Hindlimb muscle (tissue), 1 donor: ENCODE measurements around the gene OR52L1. TPM values are rescaled to one million over a fixed set of nuclear protein-coding genes. Genes with fewer than 3 reads are reported as not detected.
"Not testable (repeated sequence)": the region's sequence is repeated elsewhere in the genome, so short reads cannot be mapped to it uniquely, and the experiment has no call there.

Experiments
- DNase-seq: peaks from one replicate; pipeline ENCODE4 v3.0.0-alpha.2; 2013
- polyA plus RNA-seq: library from polyadenylated mRNA; unstranded; fragments of 120-200 nt; gene quantifications from one replicate; pipeline ENCODE4 v1.2.1, GENCODE V29; 2013; ENCODE audit not compliant: insufficient read length

Gene OR52L1
- not detected for polyA plus RNA-seq

DNA sequence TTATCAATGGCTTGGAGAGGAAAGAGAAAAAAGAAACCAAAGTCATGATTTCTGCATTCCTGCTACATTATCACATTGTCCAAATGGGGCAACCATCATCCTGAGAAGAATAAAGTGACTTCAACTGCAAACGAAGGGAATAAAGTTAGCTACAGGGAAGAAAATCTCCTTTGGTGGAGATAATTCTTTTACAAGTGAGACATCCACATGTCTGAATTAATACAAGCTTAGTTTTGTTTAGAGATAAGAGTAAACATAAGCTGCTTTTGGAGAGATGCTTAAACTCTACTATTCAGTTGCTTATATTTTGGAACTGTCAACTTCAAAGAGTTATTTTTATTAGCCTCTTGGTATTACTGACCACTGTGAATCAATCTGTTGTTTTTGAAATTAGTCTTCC lies at the start of gene OR52L1:
Gene OR52L1, minus strand, starts transcription at position 101 of the 400 bp plus-strand sequence. Its CDS starts 55 bp downstream, at position 46.
- no peak for DNase-seq

- DNase-seq: no peak
Observed at GRCh38 chr11:6030708-6031405, 44.1 kb upstream of the OR52L1 start, which contains the start of gene OR56A1. Gene OR56A1 (minus strand): TSS chr11:6030758. CDS start chr11:6027692, 3,066 bp downstream.

DNA sequence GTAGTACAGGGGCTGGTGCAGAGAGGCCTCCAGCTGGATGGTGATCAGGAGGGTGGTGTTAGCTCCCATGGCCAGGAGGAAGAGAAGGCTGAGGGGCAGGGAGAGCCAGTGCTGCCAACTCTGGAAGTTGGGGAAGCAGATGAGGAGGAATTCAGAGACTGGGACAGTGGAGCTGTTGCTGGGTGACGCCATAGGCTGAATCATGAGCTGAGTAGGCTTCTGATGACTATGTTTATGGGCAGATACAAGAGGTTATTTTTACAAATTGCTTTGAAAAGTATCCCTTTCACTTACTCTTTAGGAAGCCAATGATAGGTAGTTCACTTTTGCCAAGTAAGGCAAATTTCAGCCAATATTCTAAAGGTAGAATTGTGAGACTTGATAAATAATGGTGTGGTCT lies 40.7 kb upstream of the OR52L1 start:
- DNase-seq: no peak

GRCh38 chr11:6025056-6025455 lies 38.3 kb upstream of the OR52L1 start:
- no peak for DNase-seq

DNA sequence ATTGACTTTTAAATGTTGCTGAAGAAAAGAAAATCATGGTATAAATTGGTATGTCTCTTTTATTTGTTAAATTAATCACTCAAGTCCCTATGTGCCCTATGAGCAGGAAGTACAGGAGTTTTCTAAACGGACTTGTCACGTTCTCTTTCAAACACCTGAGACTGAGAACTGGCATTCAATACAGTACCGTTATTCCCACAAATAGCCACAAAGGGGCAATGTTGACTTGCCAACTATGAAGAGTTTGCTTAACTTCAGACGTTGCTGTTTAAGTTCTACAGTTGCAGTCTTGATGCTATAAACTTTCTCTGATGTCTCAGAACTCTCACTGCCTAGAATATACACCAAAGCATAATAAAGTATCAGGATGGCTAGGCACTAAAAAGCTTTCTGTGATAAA lies 36.2 kb upstream of the OR52L1 start:
- peak; percentile 16 for DNase-seq

GRCh38 chr11:6013042-6013441 lies 26.3 kb upstream of the OR52L1 start:
- no peak for DNase-seq

DNA sequence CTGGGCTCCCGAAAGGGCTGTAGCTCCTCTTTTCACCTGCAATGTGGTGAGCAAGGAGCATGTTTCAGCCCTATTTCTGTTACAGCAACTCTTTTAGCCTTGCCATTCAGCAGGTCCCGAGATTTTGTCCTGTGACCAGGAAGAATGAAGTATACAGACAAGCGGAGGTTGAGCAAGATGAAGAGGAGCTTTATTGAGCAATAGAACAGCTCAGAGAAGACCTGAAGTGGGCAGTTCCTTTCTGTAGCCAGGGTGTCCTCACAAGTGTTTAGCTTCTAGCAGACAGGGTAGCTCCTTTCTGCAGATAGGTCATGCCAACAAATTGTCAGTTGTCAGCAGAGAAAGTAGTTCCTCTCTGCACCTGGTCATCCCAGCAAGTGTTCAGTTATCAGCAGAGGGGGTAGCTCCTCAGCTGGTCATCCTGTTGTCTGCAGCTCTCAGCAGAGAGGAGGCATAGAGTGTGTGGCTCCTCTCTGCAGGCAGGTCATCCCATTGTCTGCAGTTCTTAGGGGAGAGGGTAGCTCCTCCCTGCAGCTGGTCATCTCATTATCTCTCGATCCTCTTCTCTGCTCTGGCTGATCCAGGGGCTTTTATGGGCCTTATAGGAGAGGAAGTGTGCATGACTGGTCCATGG lies 25.4 kb upstream of the OR52L1 start:
- DNase-seq: no peak

GRCh38 chr11:6006846-6007245 lies 20.1 kb upstream of the OR52L1 start, which contains the start of gene OR56A4:
Gene OR56A4 (minus strand): TSS chr11:6006946. CDS start chr11:6002992, 3,954 bp downstream.
- DNase-seq: no peak

- DNase-seq: no peak
Observed at GRCh38 chr11:6006395-6006794, 19.6 kb upstream of the OR52L1 start.

DNA sequence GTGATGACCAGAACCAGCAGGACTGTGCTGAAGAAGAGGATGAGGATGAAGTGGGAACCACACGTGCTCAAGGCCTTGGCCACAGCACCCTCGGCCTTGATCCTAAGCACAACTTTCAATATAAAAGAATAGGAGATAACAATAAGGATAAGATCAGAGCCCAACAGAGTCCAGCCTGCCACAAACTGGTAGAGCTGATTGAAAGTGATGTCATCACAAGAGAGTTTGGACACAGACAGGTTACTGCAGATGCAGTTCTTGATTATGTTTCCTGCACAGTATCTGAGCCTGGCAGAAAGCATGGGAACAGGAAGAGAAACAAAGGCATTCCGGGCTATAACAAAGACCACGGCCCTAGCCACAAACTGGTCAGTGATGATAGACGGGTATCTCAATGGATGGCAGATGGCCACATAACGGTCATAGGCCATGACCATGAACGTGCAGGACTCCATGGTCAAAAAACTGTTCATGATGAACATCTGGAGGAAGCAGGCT lies 15.5 kb upstream of the OR52L1 start:
- no peak for DNase-seq

GRCh38 chr11:5994791-5995190 lies 8.0 kb upstream of the OR52L1 start:
- no peak for DNase-seq

DNA sequence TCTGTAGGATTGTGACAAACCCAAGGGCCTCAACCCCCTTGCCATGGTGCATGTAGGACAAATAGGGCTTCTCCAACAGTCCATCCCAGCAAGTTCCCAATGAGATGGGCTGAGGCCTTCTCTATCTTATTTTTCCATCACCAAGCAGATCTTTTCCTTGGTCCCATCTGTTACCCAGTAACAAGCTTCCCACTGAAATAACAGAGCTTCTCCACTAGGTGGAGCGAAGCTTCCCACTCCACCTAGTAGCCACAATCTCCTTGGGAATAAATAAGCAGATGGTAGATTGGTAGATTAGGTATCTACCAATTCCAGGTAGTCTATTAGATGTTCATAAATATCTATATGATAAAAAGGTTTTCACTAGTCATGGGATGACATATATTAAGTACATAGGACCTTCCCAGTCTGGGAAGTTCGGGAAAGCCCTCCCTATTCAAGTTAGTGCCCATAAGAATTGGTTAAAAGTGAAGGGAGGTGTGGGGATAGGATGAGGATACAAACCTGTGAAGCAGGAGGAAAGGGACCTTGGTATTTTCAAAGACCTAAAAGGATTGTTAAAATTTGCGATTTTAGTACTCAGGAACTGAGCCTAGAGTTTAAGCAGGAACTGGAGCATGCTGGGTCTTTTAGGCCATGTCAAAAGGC lies 5.9 kb upstream of the OR52L1 start:
- DNase-seq: no peak

GRCh38 chr11:5992150-5992549 lies 5.4 kb upstream of the OR52L1 start:
- no peak for DNase-seq

GRCh38 chr11:5989203-5989602 lies 2.4 kb upstream of the OR52L1 start:
- no peak for DNase-seq

- DNase-seq: no peak
Observed at GRCh38 chr11:5983443-5983842, 3.3 kb downstream of the OR52L1 start.

DNA sequence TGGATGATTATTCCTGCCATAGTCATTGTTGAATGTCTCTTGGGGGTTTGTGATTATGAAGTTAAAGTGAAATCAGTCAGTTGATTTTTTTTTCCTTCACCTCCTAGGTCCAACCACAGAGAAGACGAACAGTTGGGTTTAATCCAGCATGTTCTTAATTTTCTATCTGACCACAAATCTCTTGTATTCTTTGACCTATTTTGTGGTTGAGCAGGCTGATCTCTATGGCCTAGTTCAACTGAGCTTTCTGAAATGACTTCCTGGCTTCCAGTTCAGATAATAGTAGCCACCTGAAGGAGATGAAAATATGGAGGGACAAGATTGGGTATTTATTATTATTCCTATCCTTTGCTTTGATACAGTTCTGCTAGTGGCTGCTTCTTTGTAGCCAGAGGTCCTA lies 13.3 kb downstream of the OR52L1 start:
- no peak for DNase-seq

DNA sequence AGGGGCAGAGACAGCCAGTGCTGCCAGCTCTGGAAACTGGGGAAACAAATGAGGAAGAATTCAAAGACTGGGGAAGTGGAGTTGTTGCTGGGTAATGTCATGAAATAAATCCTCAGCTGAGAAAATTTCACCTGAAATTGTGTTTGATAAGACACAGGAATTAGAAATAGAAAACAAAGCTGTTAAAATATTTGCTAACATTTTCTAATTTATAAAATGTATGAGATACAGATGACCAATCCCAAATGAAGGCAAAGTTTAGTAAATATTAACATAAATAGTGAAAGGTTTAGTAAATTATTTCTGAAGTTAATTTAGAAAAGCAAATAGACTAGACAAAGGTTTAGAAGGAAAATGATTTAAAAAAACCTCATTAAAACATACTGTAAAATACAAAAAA lies 18.4 kb downstream of the OR52L1 start, which contains the start of gene OR56A5:
Gene OR56A5, minus strand, starts transcription at position 101 of the 400 bp plus-strand sequence. Its CDS starts 0 bp downstream, at position 101.
- no peak for DNase-seq

- DNase-seq: no peak
Observed at GRCh38 chr11:5967708-5968107, 19.1 kb downstream of the OR52L1 start.

GRCh38 chr11:5966958-5967357 lies 19.8 kb downstream of the OR52L1 start:
- DNase-seq: no peak

GRCh38 chr11:5960704-5961320 lies 26.0 kb downstream of the OR52L1 start:
- not testable (repeated sequence) for DNase-seq

GRCh38 chr11:5955586-5955985 lies 31.2 kb downstream of the OR52L1 start:
- no peak for DNase-seq

DNA sequence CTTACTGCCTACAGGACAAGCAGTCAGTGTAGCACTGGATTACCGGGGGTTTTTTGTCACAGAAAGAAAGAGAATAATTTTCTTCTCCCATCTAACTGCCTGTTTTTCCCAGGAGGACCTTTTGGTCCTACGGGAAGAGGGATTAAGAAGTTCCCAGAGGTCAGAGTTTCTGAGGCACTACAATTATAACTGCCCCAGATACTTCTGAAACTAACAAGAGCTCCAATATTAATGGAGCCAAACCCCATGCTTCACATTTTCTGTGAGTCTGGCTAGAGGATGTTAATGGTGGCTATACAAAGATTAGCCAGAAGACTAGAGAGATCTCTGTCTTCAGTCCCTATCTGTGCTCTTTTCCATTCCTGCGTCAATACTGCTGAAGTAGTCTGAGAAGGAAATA lies 44.8 kb downstream of the OR52L1 start, which contains the start of gene OR56A3:
Gene OR56A3, plus strand, starts transcription at position 301 of the 400 bp plus-strand sequence. CDS start 5,096 bp downstream, outside the sequence.
- DNase-seq: no peak

DNA sequence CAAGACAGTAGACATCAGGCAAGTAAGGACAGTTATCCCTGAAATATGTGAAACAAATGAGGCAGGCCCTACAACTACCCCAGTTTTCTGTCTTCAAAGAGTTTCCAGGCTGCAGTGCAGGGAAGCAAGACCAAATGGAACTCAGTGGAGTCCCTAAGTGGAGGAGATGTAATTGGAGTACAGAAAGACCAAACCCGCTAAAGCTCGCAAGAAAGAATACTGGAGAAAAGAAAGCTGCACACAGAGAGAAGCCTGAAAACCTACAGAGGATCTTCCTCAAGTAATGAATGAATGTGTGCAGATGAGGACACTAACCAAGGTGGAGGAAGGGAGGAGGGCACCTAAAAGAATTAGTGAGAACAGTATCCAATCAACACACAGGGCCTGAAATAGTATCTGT lies 46.0 kb downstream of the OR52L1 start:
- DNase-seq: no peak
